Transverse colon (tissue), 4 donors: ENCODE measurements around the gene WWOX. TPM values are rescaled to one million over a fixed set of nuclear protein-coding genes. Genes with fewer than 3 reads are reported as not detected.

Experiments used
- DNase-seq: peaks from one replicate; pipeline ENCODE4 v3.0.0-alpha.2; 2019
- H3K27ac ChIP-seq, 4 donors: fragments of 200-600 bp; sonication (generic); 2 replicates each; pipeline ENCODE4 v1.5.1; 2016 to 2018; ENCODE audit warnings: inconsistent platforms in 4 of 4
- H3K27me3 ChIP-seq: fragments of 200-600 bp; sonication (generic); 2 replicates; pipeline ENCODE4 v1.5.1; 2017; ENCODE audit warnings: inconsistent platforms
- H3K36me3 ChIP-seq, 4 donors: fragments of 200-600 bp; sonication (generic); 2 replicates each; pipeline ENCODE4 v1.5.1; 2017 to 2019; ENCODE audit warnings: inconsistent platforms in 4 of 4
- H3K4me1 ChIP-seq, 4 donors: fragments of 200-600 bp; sonication (generic); 2 replicates each; pipeline ENCODE4 v1.5.1; 2017 to 2020; ENCODE audit warnings: inconsistent platforms in 4 of 4
- H3K4me3 ChIP-seq, 4 donors: fragments of 200-600 bp; sonication (generic); 1 replicate in 1 of 4; 2 replicates in 3 of 4; pipeline versions ENCODE4 v1.5.1 to v1.6.1; 2017 to 2019; ENCODE audit warnings: inconsistent platforms in 4 of 4
- H3K9me3 ChIP-seq, 2 donors: fragments of 200-600 bp; sonication (generic); 2 replicates each; pipeline ENCODE4 v1.5.1; 2017 to 2019; ENCODE audit warnings: inconsistent platforms in 2 of 2
- EP300 ChIP-seq: sonication (generic); formaldehyde crosslinking; IDR thresholded peaks from one replicate; pipeline ENCODE4 v1.6.1; 2017; ENCODE audit warnings: antibody characterized with exemption, low read depth
- POLR2A ChIP-seq: fragments of 450-650 bp; IDR thresholded peaks from one replicate; pipeline ENCODE4 v1.6.1; 2016; ENCODE audit warnings: antibody characterized with exemption, mild to moderate bottlenecking, moderate library complexity
- POLR2AphosphoS5 ChIP-seq, 3 donors: sonication (generic); formaldehyde crosslinking; IDR thresholded peaks; one replicate each; pipeline ENCODE4 v1.6.1; 2016; ENCODE audit warnings: antibody characterized with exemption in 3 of 3
- WGBS, 2 donors: methylation state at CpG; one replicate each; pipeline ENCODE4 v1.1.5; 2018; ENCODE audit warnings: low coverage in 1 of 2; 5-methylcytosine and 5-hydroxymethylcytosine counted together
- in situ Hi-C, 4 donors: fragments of 200-750 bp; cut with MboI; loops; one replicate each; pipeline versions ENCODE4 v1.15.0 to v1.15.1; 2017; ENCODE audit warnings: low sequenced_read_pairs in 3 of 4, low pct_ligation_motif_present in 1 of 4, low pct_unique_long_range_greater_than_20kb in 1 of 4
- intact Hi-C: fragments of 100-400 bp; cut with DNase I; formaldehyde crosslinking; loops from one replicate; pipeline ENCODE4 v1.15.1; 2023; ENCODE audit warnings: low total_unique reads
- total RNA-seq, 4 donors: library from RNA; depleted of rRNA; stranded (reverse); fragments of >200 nt; gene quantifications; one replicate each; pipeline ENCODE4 v1.1.0, GENCODE V29; 2016
- TF ChIP-seq, protein P1 (sequence below), 5 experiments: fragments of 200-600 bp in 3 of 5; fragments of 450-650 bp in 2 of 5; sonication (generic) in 3 of 5; IDR thresholded peaks; 1 replicate in 2 of 5; 2 replicates in 3 of 5; pipeline ENCODE4 v1.5.1; 2016 to 2017; ENCODE audit warnings: antibody characterized with exemption in 5 of 5, inconsistent platforms in 3 of 5, mild to moderate bottlenecking in 2 of 5, moderate library complexity in 1 of 5

WWOX gene
- total RNA-seq, 4 donors from 2014 or later = 11.2 to 53.8 (median 24.8) TPM

DNA sequence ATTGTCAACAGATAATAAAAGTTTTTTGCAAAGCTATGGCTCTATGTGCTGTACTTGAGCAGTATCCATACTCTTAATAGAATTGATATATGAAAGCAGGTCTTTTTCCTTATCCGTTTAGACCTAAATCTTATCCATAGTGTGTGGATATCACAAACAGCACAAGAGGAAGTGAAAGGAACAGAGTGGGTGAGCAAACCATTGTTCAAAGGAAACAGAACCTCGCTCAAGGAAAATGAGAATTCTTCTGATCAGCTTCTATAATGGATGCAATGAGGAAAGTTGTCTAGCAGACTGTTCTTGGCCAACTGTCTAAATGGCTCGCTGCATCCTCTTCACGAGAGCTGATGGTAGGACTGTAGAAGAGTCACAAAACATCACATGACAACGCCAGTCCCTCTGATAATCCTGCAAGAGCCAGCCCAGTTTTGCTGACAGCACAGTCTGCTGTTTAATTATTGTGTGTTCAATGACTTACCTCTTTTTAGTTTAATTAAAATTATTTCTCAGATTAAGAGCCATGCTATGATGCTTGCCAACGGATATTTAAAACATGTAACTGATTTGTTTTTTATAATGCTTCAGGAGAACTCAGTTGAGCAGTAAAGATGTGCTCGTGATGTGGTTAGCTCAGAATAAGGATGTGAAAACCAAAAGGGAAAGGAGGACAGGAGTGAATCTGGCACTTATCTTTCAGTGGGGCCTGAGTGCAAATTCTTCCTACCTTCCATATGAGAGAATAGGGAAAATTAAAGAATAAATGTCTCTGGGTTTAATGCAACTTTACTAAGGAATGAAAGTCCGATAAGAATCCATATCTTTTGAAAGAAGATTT lies 38.5 kb downstream of the WWOX start:
- WGBS, 2 donors = 82 to 83% methylated on average over 6 to 8 of the region's 8 CpGs
- TF ChIP-seq POLR2A = no peak
- TF ChIP-seq EP300 = no peak
- no peak for TF ChIP-seq POLR2AphosphoS5 (IDR thresholded peaks at IDR 0.05)
- TF ChIP-seq, protein P1, sequence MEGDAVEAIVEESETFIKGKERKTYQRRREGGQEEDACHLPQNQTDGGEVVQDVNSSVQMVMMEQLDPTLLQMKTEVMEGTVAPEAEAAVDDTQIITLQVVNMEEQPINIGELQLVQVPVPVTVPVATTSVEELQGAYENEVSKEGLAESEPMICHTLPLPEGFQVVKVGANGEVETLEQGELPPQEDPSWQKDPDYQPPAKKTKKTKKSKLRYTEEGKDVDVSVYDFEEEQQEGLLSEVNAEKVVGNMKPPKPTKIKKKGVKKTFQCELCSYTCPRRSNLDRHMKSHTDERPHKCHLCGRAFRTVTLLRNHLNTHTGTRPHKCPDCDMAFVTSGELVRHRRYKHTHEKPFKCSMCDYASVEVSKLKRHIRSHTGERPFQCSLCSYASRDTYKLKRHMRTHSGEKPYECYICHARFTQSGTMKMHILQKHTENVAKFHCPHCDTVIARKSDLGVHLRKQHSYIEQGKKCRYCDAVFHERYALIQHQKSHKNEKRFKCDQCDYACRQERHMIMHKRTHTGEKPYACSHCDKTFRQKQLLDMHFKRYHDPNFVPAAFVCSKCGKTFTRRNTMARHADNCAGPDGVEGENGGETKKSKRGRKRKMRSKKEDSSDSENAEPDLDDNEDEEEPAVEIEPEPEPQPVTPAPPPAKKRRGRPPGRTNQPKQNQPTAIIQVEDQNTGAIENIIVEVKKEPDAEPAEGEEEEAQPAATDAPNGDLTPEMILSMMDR (IDR thresholded peaks at IDR 0.05) = no peak
- in situ Hi-C loops = no loop called here

DNA sequence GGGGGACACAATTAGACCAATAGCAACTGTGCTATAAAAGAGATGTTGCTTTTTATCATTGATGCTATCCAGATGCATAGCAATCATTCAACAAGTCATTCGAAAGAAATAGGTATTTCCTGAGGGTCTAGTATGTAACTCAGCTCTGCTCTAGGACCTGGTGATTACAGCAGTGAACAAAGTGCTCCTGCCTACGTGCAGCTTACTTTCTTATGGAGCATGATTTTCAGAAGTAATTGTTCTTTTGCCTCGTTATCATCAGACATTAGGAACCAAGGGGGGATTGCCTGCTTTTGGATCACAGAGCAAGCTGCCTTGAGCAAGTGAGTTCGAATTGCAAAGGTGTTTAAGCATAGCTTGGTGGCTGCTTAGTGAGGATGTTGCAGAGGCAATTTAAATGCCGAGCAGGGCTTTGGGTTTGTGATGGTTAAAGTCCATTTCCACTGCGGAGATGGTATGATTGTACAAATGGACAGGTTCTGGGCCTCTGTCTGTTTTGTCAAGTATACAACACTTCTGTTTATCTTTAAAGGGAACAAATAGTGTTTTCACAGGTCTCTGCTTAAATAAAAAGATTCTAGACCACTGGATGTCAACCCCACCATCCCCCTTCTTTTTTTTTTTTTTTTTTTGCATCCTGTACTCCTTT lies 41.5 kb downstream of the WWOX start:
- no peaks in the 10 kb centered on the region for H3K27me3 ChIP-seq
- no peaks in the 10 kb centered on the region for H3K9me3 ChIP-seq
- H3K4me1 ChIP-seq = no peaks in the 10 kb centered on the region
- DNase-seq = no peak
- no peak overlapping the region for H3K27ac ChIP-seq
- no peaks in the 10 kb centered on the region for H3K36me3 ChIP-seq
- intact Hi-C loops (no loop called here), in situ Hi-C loops (no loop called here)
- no peak for TF ChIP-seq POLR2AphosphoS5 (IDR thresholded peaks at IDR 0.05)
- no peak for TF ChIP-seq POLR2A
- TF ChIP-seq EP300 = no peak
- TF ChIP-seq, protein P1 (IDR thresholded peaks at IDR 0.05) = no peak
- 88 to 91% methylated on average over 4 to 6 of the region's 6 CpGs for WGBS, 2 donors
- H3K4me3 ChIP-seq = no peak overlapping the region

More for the DNA sequence above, 38.5 kb downstream of the WWOX start:
- DNase-seq = no peak
- intact Hi-C loops = no loop called here
- H3K4me3 ChIP-seq = no peak overlapping the region
- no peaks in the 10 kb centered on the region for H3K36me3 ChIP-seq
- no peak overlapping the region for H3K27ac ChIP-seq
- no peaks in the 10 kb centered on the region for H3K27me3 ChIP-seq
- no peaks in the 10 kb centered on the region for H3K9me3 ChIP-seq
- H3K4me1 ChIP-seq = no peaks in the 10 kb centered on the region

DNA sequence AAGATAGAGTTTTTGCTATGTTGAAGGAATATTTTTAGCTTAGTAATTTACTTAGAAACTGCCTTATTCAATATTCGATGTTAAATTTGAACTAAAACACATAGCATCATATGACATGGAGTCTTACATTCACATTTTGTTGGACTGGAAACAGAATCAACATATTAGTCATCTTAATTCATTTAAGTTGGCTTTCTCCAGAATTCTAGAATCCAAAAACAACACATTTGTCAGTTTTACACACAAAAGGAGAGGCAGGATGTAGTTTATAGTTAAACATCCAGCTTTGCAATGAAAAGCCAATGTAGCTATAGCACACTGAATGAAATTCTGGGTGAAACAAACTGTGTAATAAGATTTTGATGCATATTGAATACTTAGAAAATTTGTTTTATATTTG lies 43.3 kb downstream of the WWOX start:
- intact Hi-C loops (no loop called here), in situ Hi-C loops (no loop called here)
- Histone ChIP-seq H3K4me1 (no peaks in the 10 kb centered on the region), H3K36me3 (no peaks in the 10 kb centered on the region), H3K9me3 (no peaks in the 10 kb centered on the region), H3K27me3 (no peaks in the 10 kb centered on the region), H3K4me3 (no peak overlapping the region), H3K27ac (no peak overlapping the region)
- DNase-seq = no peak
- WGBS, 2 donors = 60 to 83% methylated on average over 1 of the region's 1 CpG
- TF ChIP-seq EP300 = no peak
- TF ChIP-seq, protein P1 (IDR thresholded peaks at IDR 0.05) = no peak
- no peak for TF ChIP-seq POLR2AphosphoS5 (IDR thresholded peaks at IDR 0.05)
- no peak for TF ChIP-seq POLR2A

DNA sequence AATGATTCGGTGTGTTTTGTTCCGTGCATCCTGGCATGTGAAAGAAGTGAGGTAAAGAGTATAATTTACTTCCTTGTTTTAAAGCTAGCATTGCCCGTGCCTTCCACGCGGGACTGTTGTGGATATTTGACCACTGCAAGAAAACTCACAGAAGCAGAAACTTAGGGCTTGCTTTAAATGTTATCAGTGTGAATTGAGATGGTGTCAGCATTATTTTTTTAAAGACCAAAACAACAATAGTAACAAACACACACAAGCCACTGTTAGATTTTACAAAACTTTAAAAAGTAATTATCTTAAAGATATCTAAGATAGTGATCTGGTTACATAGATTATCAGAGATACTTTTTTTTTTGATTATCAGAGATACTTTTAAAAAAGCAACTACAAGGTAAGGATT lies 47.4 kb downstream of the WWOX start:
- TF ChIP-seq POLR2AphosphoS5 (IDR thresholded peaks at IDR 0.05) (no peak), POLR2A (no peak), EP300 (no peak)
- TF ChIP-seq, protein P1 (IDR thresholded peaks at IDR 0.05) = no peak
- intact Hi-C loops = no loop called here
- Histone ChIP-seq H3K4me1 (no peaks in the 10 kb centered on the region), H3K27me3 (no peaks in the 10 kb centered on the region), H3K27ac (no peak overlapping the region), H3K36me3 (no peaks in the 10 kb centered on the region), H3K9me3 (no peaks in the 10 kb centered on the region), H3K4me3 (no peak overlapping the region)
- in situ Hi-C loops = no loop called here
- no peak for DNase-seq
- 59 to 76% methylated on average over 5 of the region's 5 CpGs for WGBS, 2 donors
